SK-N-SH (cell line): Measurements from ENCODE around the gene TSEN15. TPM values are rescaled to one million over a fixed set of nuclear protein-coding genes. Genes with fewer than 3 reads are reported as not detected.

Source experiments
- CTCF ChIA-PET: fragments of 300-600, 350-600 bp; formaldehyde crosslinking; extraction: SDS; loops from one replicate; lab custom pipeline; 2021; lab: Yijun Ruan, JAX
- POLR2A ChIA-PET: fragments of 350-600 bp; sonication (Branson Sonifier 250); formaldehyde crosslinking; extraction: SDS; loops from one replicate; lab custom pipeline; 2020; ENCODE audit warnings: antibody characterized with exemption, inconsistent platforms; lab: Yijun Ruan, JAX
- DNase-seq: peaks from one replicate; pipeline ENCODE4 v3.0.0; 2012
- H2AFZ ChIP-seq: fragments of 200-600 bp; sonication (generic); 2 replicates; pipeline ENCODE4 v1.8.1; 2016; ENCODE audit warnings: antibody characterized with exemption, mild to moderate bottlenecking, low read depth
- H3F3A ChIP-seq: fragments of 200-600 bp; sonication (generic); replicated peaks from 2 replicates; pipeline ENCODE3; 2016; ENCODE audit warnings: antibody characterized with exemption, mild to moderate bottlenecking; ENCODE audit not compliant: insufficient read depth
- H3K27ac ChIP-seq, 2 experiments: fragments of 200-500 bp in 1 of 2; fragments of 200-600 bp in 1 of 2; sonication (Bioruptor generic) in 1 of 2; sonication (generic), shearing (Covaris generic) in 1 of 2; 2 replicates each; pipeline versions ENCODE4 v1.5.1 to v1.6.1; 2014 to 2016; ENCODE audit warnings: low read depth in 2 of 2, inconsistent platforms in 1 of 2, low read length in 1 of 2, mild to moderate bottlenecking in 1 of 2, mixed read lengths in 1 of 2
- H3K27me3 ChIP-seq: fragments of 200-600 bp; sonication (generic), shearing (Covaris generic); 2 replicates; pipeline ENCODE4 v1.6.1; 2016; ENCODE audit warnings: mixed run types; ENCODE audit not compliant: insufficient read depth
- H3K36me3 ChIP-seq, 2 experiments: fragments of 200-500 bp in 1 of 2; fragments of 200-600 bp in 1 of 2; sonication (Bioruptor generic) in 1 of 2; sonication (generic) in 1 of 2; replicated peaks in 1 of 2; 2 replicates each; pipeline versions ENCODE3 to v1.5.1; 2014 to 2016; ENCODE audit warnings: low read length in 1 of 2, mild to moderate bottlenecking in 1 of 2; ENCODE audit not compliant: insufficient read depth in 2 of 2, control insufficient read depth in 1 of 2
- H3K4me1 ChIP-seq, 2 experiments: fragments of 200-500 bp in 1 of 2; fragments of 200-600 bp in 1 of 2; sonication (Bioruptor generic) in 1 of 2; sonication (generic), shearing (Covaris generic) in 1 of 2; 2 replicates each; pipeline versions ENCODE4 v1.5.1 to v1.6.1; 2014 to 2016; ENCODE audit warnings: low read depth in 1 of 2, low read length in 1 of 2, mixed run types in 1 of 2; ENCODE audit not compliant: insufficient read depth in 2 of 2, control insufficient read depth in 1 of 2
- H3K4me2 ChIP-seq: fragments of 200-600 bp; sonication (generic), shearing (Covaris generic); 2 replicates; pipeline ENCODE4 v1.6.1; 2017; ENCODE audit warnings: mixed run types
- H3K4me3 ChIP-seq, 2 experiments: fragments of 200-500 bp in 1 of 2; fragments of 200-600 bp in 1 of 2; sonication (Bioruptor generic) in 1 of 2; sonication (generic), shearing (Covaris generic) in 1 of 2; 2 replicates each; pipeline versions ENCODE4 v1.5.1 to v1.8.1; 2014 to 2016; ENCODE audit warnings: low read depth in 2 of 2, inconsistent platforms in 1 of 2, low read length in 1 of 2, mild to moderate bottlenecking in 1 of 2, mixed read lengths in 1 of 2, moderate library complexity in 1 of 2
- H3K79me2 ChIP-seq: fragments of 200-600 bp; sonication (generic); 2 replicates; pipeline ENCODE4 v1.8.1; 2017; ENCODE audit warnings: mild to moderate bottlenecking; ENCODE audit not compliant: insufficient read depth
- H3K9ac ChIP-seq: fragments of 200-600 bp; sonication (generic); 2 replicates; pipeline ENCODE4 v1.6.1; 2017; ENCODE audit warnings: mixed run types
- H3K9me2 ChIP-seq: fragments of 200-600 bp; sonication (generic); 2 replicates; pipeline ENCODE4 v1.6.1; 2017; ENCODE audit warnings: mixed run types
- H3K9me3 ChIP-seq: fragments of 200-600 bp; sonication (generic); 2 replicates; pipeline ENCODE4 v1.6.1; 2017; ENCODE audit warnings: mixed run types, mild to moderate bottlenecking, moderate library complexity
- H4K20me1 ChIP-seq: fragments of 200-600 bp; sonication (generic); 2 replicates; pipeline ENCODE4 v1.6.1; 2017; ENCODE audit warnings: mild to moderate bottlenecking, mixed run types; ENCODE audit not compliant: insufficient read depth
- EP300 ChIP-seq, 2 experiments: IDR thresholded peaks; 2 replicates each; pipeline versions ENCODE4 v1.4.0 to v1.6.1; 2012; ENCODE audit warnings: borderline replicate concordance in 1 of 2, low read depth in 1 of 2, low read length in 1 of 2
- FOXJ3 ChIP-seq: sonication (generic); formaldehyde crosslinking; IDR thresholded peaks from 2 replicates; pipeline ENCODE4 v1.5.1; 2020; ENCODE audit warnings: mild to moderate bottlenecking, missing genetic modification reagents
- GATA2 ChIP-seq: sonication (generic); formaldehyde crosslinking; IDR thresholded peaks from 2 replicates; pipeline ENCODE4 v1.5.0; 2020; ENCODE audit warnings: mild to moderate bottlenecking, missing genetic modification reagents
- IRF3 ChIP-seq: fragments of 150-350 bp; IDR thresholded peaks from 2 replicates; pipeline ENCODE4 v1.6.1; 2016; ENCODE audit warnings: mild to moderate bottlenecking, low read depth, low read length
- MAX ChIP-seq: IDR thresholded peaks from 2 replicates; pipeline ENCODE4 v1.4.0; 2012; ENCODE audit warnings: low read depth
- NRF1 ChIP-seq: IDR thresholded peaks from 2 replicates; pipeline ENCODE4 v1.6.1; 2012; ENCODE audit warnings: low read depth, mild to moderate bottlenecking, low read length
- RAD21 ChIP-seq: IDR thresholded peaks from 2 replicates; pipeline ENCODE4 v1.6.1; 2012; ENCODE audit warnings: mild to moderate bottlenecking, low read length
- RXRA ChIP-seq: IDR thresholded peaks from 2 replicates; pipeline ENCODE4 v1.4.0; 2012; ENCODE audit warnings: low read depth, mild to moderate bottlenecking, borderline replicate concordance
- SMC3 ChIP-seq: IDR thresholded peaks from 2 replicates; pipeline ENCODE4 v1.6.1; 2012; ENCODE audit warnings: low read depth, low read length, improper control_type of control experiment
- TAF1 ChIP-seq: IDR thresholded peaks from 2 replicates; pipeline ENCODE4 v1.6.1; 2012; ENCODE audit warnings: low read depth, mild to moderate bottlenecking, low read length, moderate library complexity, borderline replicate concordance
- TEAD4 ChIP-seq: IDR thresholded peaks from 2 replicates; pipeline ENCODE4 v1.4.0; 2012; ENCODE audit warnings: mild to moderate bottlenecking, borderline replicate concordance; ENCODE audit not compliant: insufficient read depth
- USF2 ChIP-seq: fragments of 150-350 bp; IDR thresholded peaks from 2 replicates; pipeline ENCODE4 v1.6.1; 2017; ENCODE audit warnings: antibody characterized with exemption, low read length, low read depth, borderline replicate concordance
- YY1 ChIP-seq: IDR thresholded peaks from 2 replicates; pipeline ENCODE4 v1.4.0; 2012; ENCODE audit warnings: low read depth, mild to moderate bottlenecking
- WGBS: methylation state at CpG from one replicate; pipeline ENCODE4 v1.1.6; 2017; ENCODE audit warnings: low lambda C conversion rate; 5-methylcytosine and 5-hydroxymethylcytosine counted together
- polyA plus RNA-seq, 3 experiments: library from polyadenylated mRNA; depleted of rRNA; stranded (reverse); fragments of >200 nt; gene quantifications; 2 replicates each; pipeline ENCODE4 v1.2.3, GENCODE V29; 2012

The TSEN15 gene
- polyA plus RNA-seq, 1 of the 3 experiments (the other 2 are of a cell fraction) = 29.0 TPM

- no peak overlapping the region for H3K9ac ChIP-seq
- POLR2A ChIA-PET = no interaction called here
- no peak for DNase-seq
- H3K4me2 ChIP-seq = no peak overlapping the region
- peaks cover 0 to 4% of the 10 kb centered on the region in 2 experiments for H3K36me3 ChIP-seq
- no peaks in the 10 kb centered on the region for H3K79me2 ChIP-seq
- H4K20me1 ChIP-seq = no peaks in the 10 kb centered on the region
- no peaks in the 10 kb centered on the region for H3K9me2 ChIP-seq
- CTCF ChIA-PET = no interaction called here
- no peaks in the 10 kb centered on the region for H3K9me3 ChIP-seq
- no peak for TF ChIP-seq FOXJ3 (CRISPR knock-in tag)
- TF ChIP-seq EP300 (IDR thresholded peaks at IDR 0.05; ENCODE audit: borderline replicate concordance in 1 of 2, low read depth in 1 of 2, low read length in 1 of 2) = no peak
- no peak for TF ChIP-seq RAD21
- no peak for TF ChIP-seq YY1
- no peak overlapping the region for H2AFZ ChIP-seq
- H3K4me1 ChIP-seq = no peaks in the 10 kb centered on the region
- no peak overlapping the region for H3K4me3 ChIP-seq
- no peaks in the 10 kb centered on the region for H3K27me3 ChIP-seq
- no peaks in the 10 kb centered on the region for H3F3A ChIP-seq
- H3K27ac ChIP-seq = no peak overlapping the region
Measured at GRCh38 chr1:184085667-184086066, 34.1 kb downstream of the TSEN15 start.

- WGBS = 96% methylated on average over 8 of the region's 8 CpGs
Measured at GRCh38 chr1:184088037-184088436, 36.5 kb downstream of the TSEN15 start.

GRCh38 chr1:184093071-184093470 is 41.5 kb downstream of the TSEN15 start:
- no peak overlapping the region for H3K9ac ChIP-seq
- no peaks in the 10 kb centered on the region; a peak in 1 of 4 replicates for H3K4me1 ChIP-seq
- H4K20me1 ChIP-seq = no peaks in the 10 kb centered on the region
- no peaks in the 10 kb centered on the region for H3K27me3 ChIP-seq
- H3K9me2 ChIP-seq = no peaks in the 10 kb centered on the region
- H3K9me3 ChIP-seq = no peaks in the 10 kb centered on the region
- DNase-seq = no peak
- TF ChIP-seq RXRA = no peak
- TF ChIP-seq USF2 = no peak
- no peak for TF ChIP-seq NRF1
- no peak overlapping the region for H2AFZ ChIP-seq
- CTCF ChIA-PET = no interaction called here
- no peaks in the 10 kb centered on the region for H3K79me2 ChIP-seq
- no peak overlapping the region for H3K4me3 ChIP-seq
- peaks cover 0 to 2% of the 10 kb centered on the region in 2 experiments for H3K36me3 ChIP-seq
- no peak overlapping the region for H3K4me2 ChIP-seq
- WGBS = 83% methylated on average over 2 of the region's 2 CpGs
- H3F3A ChIP-seq = no peaks in the 10 kb centered on the region
- POLR2A ChIA-PET = no interaction called here
- no peak overlapping the region for H3K27ac ChIP-seq

More at GRCh38 chr1:184088037-184088436, 36.5 kb downstream of the TSEN15 start:
- Histone ChIP-seq H3K9me2 (no peaks in the 10 kb centered on the region), H3K9ac (no peak overlapping the region), H3K4me2 (no peak overlapping the region), H3K27me3 (no peaks in the 10 kb centered on the region), H3K4me3 (no peak overlapping the region), H3K36me3 (peaks cover 0 to 2% of the 10 kb centered on the region in 2 experiments), H4K20me1 (no peaks in the 10 kb centered on the region), H3F3A (no peaks in the 10 kb centered on the region), H3K9me3 (no peaks in the 10 kb centered on the region), H3K27ac (no peak overlapping the region), H3K79me2 (no peaks in the 10 kb centered on the region), H2AFZ (no peak overlapping the region), H3K4me1 (no peaks in the 10 kb centered on the region)
- ChIA-PET CTCF (interaction anchor here (0.9 to 1.4 kb wide), 4 partner anchors 10 to 29 kb away, joined by 3 to 6 read pairs (median 4); no protein-coding TSS in a partner anchor), POLR2A (no interaction called here)
- TF ChIP-seq GATA2 (CRISPR knock-in tag) (no peak), IRF3 (no peak), EP300 (IDR thresholded peaks at IDR 0.05; ENCODE audit: borderline replicate concordance in 1 of 2, low read depth in 1 of 2, low read length in 1 of 2) (no peak), SMC3 (no peak), TEAD4 (no peak), MAX (no peak), TAF1 (no peak)
- no peak for DNase-seq
